Fibroblast of villous mesenchyme (primary cell): ENCODE measurements around the gene HNRNPA1L2. TPM values are rescaled to one million over a fixed set of nuclear protein-coding genes. Genes with fewer than 3 reads are reported as not detected.
"Not testable (repeated sequence)": the region's sequence is repeated elsewhere in the genome, so short reads cannot be mapped to it uniquely, and the experiment has no call there.

Source experiments
- DNase-seq: peaks from one replicate; pipeline ENCODE4 v3.0.0-alpha.2; 2010; ENCODE audit warnings: low read depth
- H3K4me3 ChIP-seq: 2 replicates; pipeline ENCODE4 v1.5.1; 2011; ENCODE audit warnings: low read depth, mild to moderate bottlenecking, low read length
- CTCF ChIP-seq: IDR thresholded peaks from 2 replicates; pipeline ENCODE4 v1.5.1; 2012; ENCODE audit warnings: low read depth, mild to moderate bottlenecking, low read length; ENCODE audit not compliant: insufficient read depth
- total RNA-seq: library from RNA; depleted of rRNA; stranded (reverse); fragments of >200 nt; gene quantifications from 2 replicates; pipeline ENCODE4 v1.2.3, GENCODE V29; 2012

The HNRNPA1L2 gene
- 3.0 and 3.9 TPM in 2 replicates for total RNA-seq

DNA sequence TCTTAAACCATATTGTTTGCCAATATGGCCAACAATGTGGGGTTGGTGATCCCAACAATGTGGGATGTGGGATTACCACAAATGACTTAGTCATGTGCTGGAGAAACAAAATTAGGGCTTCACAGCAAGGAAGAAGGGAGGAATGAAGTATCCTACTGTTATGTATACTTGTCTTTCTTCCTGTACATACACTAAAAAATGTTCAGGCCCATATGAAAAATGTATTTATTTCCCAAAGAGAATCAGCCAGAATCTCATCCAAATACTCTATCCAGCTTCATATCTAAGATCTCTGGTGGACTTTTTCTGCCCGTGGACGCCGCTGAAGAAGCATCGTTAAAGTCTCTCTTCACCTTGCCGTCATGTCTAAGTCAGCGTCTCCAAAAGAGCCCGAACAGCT lies at the start of gene HNRNPA1L2:
Gene HNRNPA1L2, plus strand, starts transcription at position 301 of the 400 bp plus-strand sequence. Its CDS starts 62 bp downstream, at position 363.
- TF ChIP-seq CTCF: no peak
- H3K4me3 ChIP-seq: no peak within 1 kb of the TSS
- no peak for DNase-seq

GRCh38 chr13:52593175-52593574 lies 49.1 kb upstream of the HNRNPA1L2 start:
- H3K4me3 ChIP-seq, DNase-seq: not testable (repeated sequence)

DNA sequence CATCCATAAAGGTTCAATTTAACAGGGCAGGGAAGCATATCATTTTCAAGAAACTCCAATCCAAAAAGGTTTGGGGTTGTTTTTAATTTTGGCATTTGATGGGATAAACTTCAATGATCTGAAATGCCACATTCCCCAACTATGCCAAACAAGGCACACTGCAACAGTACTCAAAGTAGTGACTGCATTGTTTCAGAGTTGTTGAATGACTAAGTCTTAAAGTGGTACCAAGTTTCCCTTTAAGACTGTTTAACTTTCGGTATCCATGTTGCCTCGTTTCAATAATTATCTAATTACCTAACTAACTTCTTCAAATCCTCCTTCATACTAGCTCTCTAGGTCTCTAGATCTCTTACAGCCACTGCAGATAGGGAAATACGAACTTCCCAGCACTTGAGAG lies 48.4 kb upstream of the HNRNPA1L2 start:
- H3K4me3 ChIP-seq, DNase-seq: not testable (repeated sequence)

DNA sequence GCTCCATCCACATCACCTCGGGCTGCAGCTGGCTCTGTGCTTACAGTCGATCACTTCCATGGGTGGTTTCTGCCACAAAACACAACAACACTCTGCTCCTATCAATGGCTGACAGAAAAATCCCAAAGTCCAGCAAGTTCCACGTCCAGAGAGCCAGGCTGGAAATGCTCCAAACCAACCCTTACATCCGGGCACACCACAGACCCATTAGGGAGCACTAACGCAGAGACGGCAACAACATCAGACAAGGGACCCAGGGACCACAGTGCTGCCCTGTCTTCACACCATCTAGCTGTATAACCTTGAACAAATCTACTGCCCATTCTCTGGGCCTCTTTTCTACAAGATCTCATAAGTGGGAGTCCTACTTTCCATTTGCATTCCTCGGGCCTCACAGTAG lies 47.9 kb upstream of the HNRNPA1L2 start:
- H3K4me3 ChIP-seq, DNase-seq: not testable (repeated sequence)

GRCh38 chr13:52597676-52598075 lies 44.6 kb upstream of the HNRNPA1L2 start:
- no peak for DNase-seq
- TF ChIP-seq CTCF: no peak
- H3K4me3 ChIP-seq: no peak overlapping the region

DNA sequence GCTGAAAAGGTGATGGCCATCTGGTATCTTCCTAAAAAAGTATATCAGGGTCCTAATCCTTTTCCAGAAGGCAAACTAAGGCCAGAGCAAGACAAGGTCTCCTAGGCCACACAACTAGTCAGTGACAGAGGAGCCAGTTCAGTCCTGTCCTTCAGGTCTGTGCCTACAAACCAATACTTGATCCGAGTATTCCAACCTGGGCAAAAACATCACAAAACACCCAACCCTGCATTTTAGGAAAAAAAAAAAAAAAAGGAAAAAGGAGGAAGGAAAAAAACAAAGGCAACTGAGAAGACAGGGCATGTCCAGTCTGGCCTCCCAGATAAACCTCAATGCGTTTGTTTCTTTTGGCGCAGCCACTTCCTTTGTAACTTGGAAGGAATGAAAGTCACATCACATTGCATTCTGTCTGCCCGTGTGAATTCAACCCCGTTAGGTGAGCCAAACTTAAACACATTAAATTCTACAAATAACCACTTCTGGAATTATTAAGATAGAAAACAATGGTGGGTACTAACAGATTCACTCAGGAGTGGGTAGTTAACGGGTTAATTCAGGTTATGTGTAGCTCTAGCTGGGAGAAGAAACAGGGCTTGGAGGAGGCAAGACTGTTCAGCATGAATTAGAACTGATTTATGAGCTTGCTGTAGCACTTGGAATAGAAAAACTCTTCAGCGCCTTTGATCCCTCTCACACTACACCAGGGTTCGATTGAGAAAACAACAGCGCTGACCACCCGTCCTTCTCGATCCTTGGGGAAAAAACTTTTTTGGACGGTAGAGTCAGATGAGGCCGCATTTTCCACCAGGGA lies 43.0 kb upstream of the HNRNPA1L2 start:
- DNase-seq: peak; percentile 18
- TF ChIP-seq CTCF: no peak

GRCh38 chr13:52599848-52600603 lies 42.2 kb upstream of the HNRNPA1L2 start:
- peak; percentile 28 for DNase-seq
- TF ChIP-seq CTCF: no peak
- peak overlapping the region; percentile 59 for H3K4me3 ChIP-seq

More for the DNA sequence above, 43.0 kb upstream of the HNRNPA1L2 start:
- peak overlapping the region; percentile 59 for H3K4me3 ChIP-seq

- peak; percentile 14 for DNase-seq
- H3K4me3 ChIP-seq: peak overlapping the region; percentile 48
- TF ChIP-seq CTCF: no peak
These were observed 41.6 kb upstream of the HNRNPA1L2 start for GRCh38 chr13:52600666-52601065.

DNA sequence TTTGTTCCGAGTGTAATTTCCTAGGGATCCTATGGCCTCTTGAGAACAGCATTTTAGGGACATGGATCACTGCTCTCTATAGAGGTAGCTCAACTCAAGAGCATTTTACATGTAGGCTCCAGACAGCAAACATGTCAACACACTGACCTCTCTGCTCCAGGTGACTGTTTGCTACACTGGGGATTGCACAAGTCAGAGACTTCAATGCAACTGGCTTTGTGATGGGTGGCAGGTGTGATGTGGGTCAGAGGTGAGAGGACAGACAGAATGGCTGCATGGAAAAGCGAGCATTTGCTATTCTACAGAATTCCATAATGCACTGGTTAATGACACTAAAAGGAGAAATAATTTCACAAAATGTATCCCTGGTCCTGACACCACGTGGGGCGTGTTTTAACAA lies 38.9 kb upstream of the HNRNPA1L2 start:
- not testable (repeated sequence) for DNase-seq, H3K4me3 ChIP-seq

GRCh38 chr13:52606126-52606525 lies 36.1 kb upstream of the HNRNPA1L2 start:
- not testable (repeated sequence) for DNase-seq, H3K4me3 ChIP-seq

GRCh38 chr13:52606795-52607194 lies 35.4 kb upstream of the HNRNPA1L2 start:
- peak; percentile 69 for DNase-seq
- not testable (repeated sequence) for H3K4me3 ChIP-seq

GRCh38 chr13:52608184-52608583 lies 34.0 kb upstream of the HNRNPA1L2 start:
- DNase-seq: not testable (repeated sequence)

More at GRCh38 chr13:52608184-52608583, 34.0 kb upstream of the HNRNPA1L2 start:
- not testable (repeated sequence) for H3K4me3 ChIP-seq
